K562 (cell line): ENCODE measurements around the gene CERS4.

Experiments used
- EGR1 ChIP-seq: fragments of 450-650 bp; conservative IDR thresholded peaks from 2 replicates; pipeline ENCODE4 v1.6.1; 2017; ENCODE audit warnings: mild to moderate bottlenecking
- ETV5 ChIP-seq: sonication (generic); formaldehyde crosslinking; IDR thresholded peaks from 2 replicates; pipeline ENCODE4 v1.4.0; 2020; ENCODE audit warnings: low read depth, mild to moderate bottlenecking, missing genetic modification reagents
- POLR2A ChIP-seq: fragments of 450-650 bp; conservative IDR thresholded peaks from 2 replicates; pipeline ENCODE4 v1.6.1; 2016
- RERE ChIP-seq: sonication (generic); formaldehyde crosslinking; IDR thresholded peaks from 2 replicates; pipeline ENCODE4 v1.8.0; 2023; ENCODE audit warnings: missing genetic modification reagents, mild to moderate bottlenecking, borderline replicate concordance
- REST ChIP-seq, 2 experiments: fragments of 450-650 bp; formaldehyde crosslinking in 1 of 2; IDR thresholded peaks; 2 replicates each; pipeline versions ENCODE4 v1.4.0 to v1.6.1; 2014 to 2020; ENCODE audit warnings: mild to moderate bottlenecking in 2 of 2, borderline replicate concordance in 1 of 2, low read depth in 1 of 2
- ZNF232 ChIP-seq: sonication (generic); formaldehyde crosslinking; IDR thresholded peaks from 2 replicates; pipeline ENCODE4 v1.8.0; 2022; ENCODE audit warnings: mild to moderate bottlenecking, missing genetic modification reagents
- ZNF696 ChIP-seq: fragments of 250-450 bp; sonication (Bioruptor Pico); conservative IDR thresholded peaks from 2 replicates; pipeline ENCODE4 v1.4.0; 2020; ENCODE audit warnings: mild to moderate bottlenecking, moderate library complexity
- TF ChIP-seq, protein P1 (sequence below): sonication (generic); formaldehyde crosslinking; IDR thresholded peaks from 2 replicates; pipeline ENCODE4 v1.8.0; 2022; ENCODE audit warnings: missing genetic modification reagents, mild to moderate bottlenecking, moderate library complexity, borderline replicate concordance
- TF ChIP-seq, protein P2 (sequence below), 3 experiments: IDR thresholded peaks in 2 of 3; conservative IDR thresholded peaks in 1 of 3; 2 replicates each; pipeline ENCODE4 v1.5.1; 2011 to 2012; ENCODE audit warnings: low read length in 3 of 3, mild to moderate bottlenecking in 3 of 3, control low read depth in 2 of 3, improper control_type of control experiment in 1 of 3, inconsistent platforms in 1 of 3, low read depth in 1 of 3, mixed read lengths in 1 of 3, moderate library complexity in 1 of 3; ENCODE audit not compliant: insufficient read depth in 2 of 3
- TF ChIP-seq, protein P3 (sequence below): conservative IDR thresholded peaks from 2 replicates; pipeline ENCODE4 v1.6.1; 2011; ENCODE audit warnings: low read depth, mild to moderate bottlenecking, low read length; ENCODE audit not compliant: control insufficient read depth
- TF ChIP-seq, protein P4 (sequence below): sonication (generic); formaldehyde crosslinking; IDR thresholded peaks from 2 replicates; pipeline ENCODE4 v1.8.0; 2022; ENCODE audit warnings: mild to moderate bottlenecking, missing genetic modification reagents

- TF ChIP-seq EGR1 = no peak
- TF ChIP-seq, protein P1, sequence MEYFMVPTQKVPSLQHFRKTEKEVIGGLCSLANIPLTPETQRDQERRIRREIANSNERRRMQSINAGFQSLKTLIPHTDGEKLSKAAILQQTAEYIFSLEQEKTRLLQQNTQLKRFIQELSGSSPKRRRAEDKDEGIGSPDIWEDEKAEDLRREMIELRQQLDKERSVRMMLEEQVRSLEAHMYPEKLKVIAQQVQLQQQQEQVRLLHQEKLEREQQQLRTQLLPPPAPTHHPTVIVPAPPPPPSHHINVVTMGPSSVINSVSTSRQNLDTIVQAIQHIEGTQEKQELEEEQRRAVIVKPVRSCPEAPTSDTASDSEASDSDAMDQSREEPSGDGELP (CRISPR knock-in tag) = no peak
- TF ChIP-seq, protein P2, sequence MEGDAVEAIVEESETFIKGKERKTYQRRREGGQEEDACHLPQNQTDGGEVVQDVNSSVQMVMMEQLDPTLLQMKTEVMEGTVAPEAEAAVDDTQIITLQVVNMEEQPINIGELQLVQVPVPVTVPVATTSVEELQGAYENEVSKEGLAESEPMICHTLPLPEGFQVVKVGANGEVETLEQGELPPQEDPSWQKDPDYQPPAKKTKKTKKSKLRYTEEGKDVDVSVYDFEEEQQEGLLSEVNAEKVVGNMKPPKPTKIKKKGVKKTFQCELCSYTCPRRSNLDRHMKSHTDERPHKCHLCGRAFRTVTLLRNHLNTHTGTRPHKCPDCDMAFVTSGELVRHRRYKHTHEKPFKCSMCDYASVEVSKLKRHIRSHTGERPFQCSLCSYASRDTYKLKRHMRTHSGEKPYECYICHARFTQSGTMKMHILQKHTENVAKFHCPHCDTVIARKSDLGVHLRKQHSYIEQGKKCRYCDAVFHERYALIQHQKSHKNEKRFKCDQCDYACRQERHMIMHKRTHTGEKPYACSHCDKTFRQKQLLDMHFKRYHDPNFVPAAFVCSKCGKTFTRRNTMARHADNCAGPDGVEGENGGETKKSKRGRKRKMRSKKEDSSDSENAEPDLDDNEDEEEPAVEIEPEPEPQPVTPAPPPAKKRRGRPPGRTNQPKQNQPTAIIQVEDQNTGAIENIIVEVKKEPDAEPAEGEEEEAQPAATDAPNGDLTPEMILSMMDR (IDR thresholded peaks at IDR 0.05 in 2 of 3, conservative IDR thresholded peaks at IDR 0.05 in 1 of 3; ENCODE audit: insufficient read depth in 2 of 3, low read depth in 1 of 3, low read length in 3 of 3) = no peak
- no peak for TF ChIP-seq REST (IDR thresholded peaks at IDR 0.05; ENCODE audit: borderline replicate concordance)
- TF ChIP-seq REST (CRISPR knock-in tag; IDR thresholded peaks at IDR 0.05; ENCODE audit: low read depth) = no peak
- TF ChIP-seq, protein P3, sequence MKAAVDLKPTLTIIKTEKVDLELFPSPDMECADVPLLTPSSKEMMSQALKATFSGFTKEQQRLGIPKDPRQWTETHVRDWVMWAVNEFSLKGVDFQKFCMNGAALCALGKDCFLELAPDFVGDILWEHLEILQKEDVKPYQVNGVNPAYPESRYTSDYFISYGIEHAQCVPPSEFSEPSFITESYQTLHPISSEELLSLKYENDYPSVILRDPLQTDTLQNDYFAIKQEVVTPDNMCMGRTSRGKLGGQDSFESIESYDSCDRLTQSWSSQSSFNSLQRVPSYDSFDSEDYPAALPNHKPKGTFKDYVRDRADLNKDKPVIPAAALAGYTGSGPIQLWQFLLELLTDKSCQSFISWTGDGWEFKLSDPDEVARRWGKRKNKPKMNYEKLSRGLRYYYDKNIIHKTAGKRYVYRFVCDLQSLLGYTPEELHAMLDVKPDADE = no peak
- TF ChIP-seq POLR2A = no peak
- TF ChIP-seq ZNF232 (CRISPR knock-in tag) = no peak
- TF ChIP-seq, protein P4, sequence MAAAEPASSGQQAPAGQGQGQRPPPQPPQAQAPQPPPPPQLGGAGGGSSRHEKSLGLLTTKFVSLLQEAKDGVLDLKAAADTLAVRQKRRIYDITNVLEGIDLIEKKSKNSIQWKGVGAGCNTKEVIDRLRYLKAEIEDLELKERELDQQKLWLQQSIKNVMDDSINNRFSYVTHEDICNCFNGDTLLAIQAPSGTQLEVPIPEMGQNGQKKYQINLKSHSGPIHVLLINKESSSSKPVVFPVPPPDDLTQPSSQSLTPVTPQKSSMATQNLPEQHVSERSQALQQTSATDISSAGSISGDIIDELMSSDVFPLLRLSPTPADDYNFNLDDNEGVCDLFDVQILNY = no peak
- TF ChIP-seq ZNF696 (CRISPR knock-in tag) = no peak
- no peak for TF ChIP-seq ETV5 (CRISPR knock-in tag)
- no peak for TF ChIP-seq RERE
Measured at GRCh38 chr19:8311461-8312260, 102.5 kb downstream of the CERS4 start.
